Body of pancreas (tissue), 4 donors: ENCODE data around the gene PNMT. TPM values are rescaled to one million over a fixed set of nuclear protein-coding genes. Genes with fewer than 3 reads are reported as not detected.

Source experiments
- ATAC-seq: fragments of 150-250 bp; one replicate; pipeline ENCODE4 v1.9.1; 2016
- DNase-seq, 4 donors: peaks; one replicate each; pipeline ENCODE4 v3.0.0-alpha.2; 2019
- H3K27ac ChIP-seq, 4 donors: fragments of 200-600 bp; sonication (generic); 1 replicate in 3 of 4; 2 replicates in 1 of 4; pipeline versions ENCODE4 v1.5.1 to v1.6.1; 2016 to 2019; ENCODE audit warnings: mild to moderate bottlenecking in 1 of 4, mixed read lengths in 1 of 4, moderate library complexity in 1 of 4
- H3K27me3 ChIP-seq, 2 donors: fragments of 200-600 bp; sonication (generic); one replicate each; pipeline ENCODE4 v1.6.0; 2016; ENCODE audit warnings: mild to moderate bottlenecking in 1 of 2
- H3K36me3 ChIP-seq, 2 donors: fragments of 200-600 bp; sonication (generic); replicated peaks in 1 of 2; 2 replicates each; pipeline ENCODE4 v1.5.1; 2016; ENCODE audit warnings: low read depth in 2 of 2; ENCODE audit not compliant: insufficient read depth in 1 of 2
- H3K4me1 ChIP-seq: fragments of 200-600 bp; sonication (generic); one replicate; pipeline ENCODE4 v1.6.0; 2016
- H3K4me3 ChIP-seq, 2 donors: fragments of 200-600 bp; sonication (generic); 1 replicate in 1 of 2; 2 replicates in 1 of 2; pipeline ENCODE4 v1.5.1; 2016 to 2019
- H3K9me3 ChIP-seq, 3 donors: fragments of 200-600 bp; sonication (generic); 1 replicate in 2 of 3; 2 replicates in 1 of 3; pipeline ENCODE4 v1.5.1; 2016
- POLR2A ChIP-seq, 3 donors: fragments of 450-650 bp; IDR thresholded peaks; one replicate each; pipeline ENCODE4 v1.6.1; 2016; ENCODE audit warnings: antibody characterized with exemption in 3 of 3, mild to moderate bottlenecking in 2 of 3
- WGBS, 2 donors: methylation state at CpG; one replicate each; pipeline ENCODE4 v1.1.5; 2017; 5-methylcytosine and 5-hydroxymethylcytosine counted together
- intact Hi-C: fragments of 100-400 bp; cut with DNase I; formaldehyde crosslinking; loops from one replicate; pipeline ENCODE4 v1.15.1; 2023
- total RNA-seq, 2 donors: library from RNA; depleted of rRNA; stranded (reverse); fragments of >200 nt; gene quantifications; one replicate each; pipeline ENCODE4 v1.1.0, GENCODE V29; 2016
- TF ChIP-seq, protein P1 (sequence below), 7 experiments: fragments of 450-650 bp in 4 of 7; fragments of 200-600 bp in 3 of 7; sonication (generic) in 3 of 7; IDR thresholded peaks; one replicate each; pipeline ENCODE4 v1.5.1; 2016 to 2019; ENCODE audit warnings: antibody characterized with exemption in 7 of 7

Gene PNMT
- total RNA-seq, 2 donors from 2014 or later: 1.3 to 2.6 TPM

DNA sequence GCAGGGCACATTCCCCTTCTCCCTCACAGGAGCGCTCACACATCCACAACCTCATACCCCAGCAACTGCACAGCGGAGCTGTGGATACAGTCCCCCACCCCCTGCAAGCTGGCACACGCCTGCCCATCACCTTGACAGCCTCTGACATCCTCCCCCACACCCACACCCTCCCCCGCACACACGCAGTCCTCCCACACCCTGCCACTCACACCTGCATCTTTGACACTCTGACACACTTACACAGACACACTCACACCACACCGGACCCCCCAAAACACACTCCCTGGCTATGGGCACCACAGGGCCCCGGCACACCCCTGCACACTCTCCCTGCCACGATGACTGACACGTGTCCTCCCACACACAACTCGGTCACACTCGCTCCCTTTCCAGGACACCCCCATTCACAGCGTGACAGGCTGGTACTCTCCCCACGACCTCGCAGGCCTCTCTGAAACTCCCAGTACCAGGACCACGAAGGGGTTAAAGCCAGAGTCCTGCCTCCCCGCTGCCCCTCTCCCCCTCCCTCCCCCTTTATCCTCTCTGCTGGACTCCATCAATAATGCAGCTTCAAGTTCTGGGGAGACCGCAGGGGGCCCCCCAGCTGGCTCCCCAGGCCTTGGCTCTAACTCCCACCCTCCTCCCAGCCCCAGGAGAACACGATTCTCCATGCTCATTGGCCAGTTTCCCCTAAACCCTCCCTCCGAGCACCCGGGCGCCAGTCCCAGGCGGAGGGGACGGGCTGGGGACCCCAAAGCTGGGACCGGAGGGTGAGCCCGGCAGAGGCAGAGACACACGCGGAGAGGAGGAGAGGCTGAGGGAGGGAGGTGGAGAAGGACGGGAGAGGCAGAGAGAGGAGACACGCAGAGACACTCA lies 41.8 kb upstream of the PNMT start, which contains the start of gene PPP1R1B:
Gene PPP1R1B, plus strand, starts transcription at position 782 of the 876 bp plus-strand sequence. CDS start 441 bp downstream, outside the sequence.
- peak within 1 kb of the TSS; percentile 2 to 18 for H3K4me3 ChIP-seq
- intact Hi-C loops: no loop called here
- peak in 2 of 3 donors; percentile 57 to 70 for TF ChIP-seq POLR2A (IDR thresholded peaks at IDR 0.05)
- TF ChIP-seq, protein P1, sequence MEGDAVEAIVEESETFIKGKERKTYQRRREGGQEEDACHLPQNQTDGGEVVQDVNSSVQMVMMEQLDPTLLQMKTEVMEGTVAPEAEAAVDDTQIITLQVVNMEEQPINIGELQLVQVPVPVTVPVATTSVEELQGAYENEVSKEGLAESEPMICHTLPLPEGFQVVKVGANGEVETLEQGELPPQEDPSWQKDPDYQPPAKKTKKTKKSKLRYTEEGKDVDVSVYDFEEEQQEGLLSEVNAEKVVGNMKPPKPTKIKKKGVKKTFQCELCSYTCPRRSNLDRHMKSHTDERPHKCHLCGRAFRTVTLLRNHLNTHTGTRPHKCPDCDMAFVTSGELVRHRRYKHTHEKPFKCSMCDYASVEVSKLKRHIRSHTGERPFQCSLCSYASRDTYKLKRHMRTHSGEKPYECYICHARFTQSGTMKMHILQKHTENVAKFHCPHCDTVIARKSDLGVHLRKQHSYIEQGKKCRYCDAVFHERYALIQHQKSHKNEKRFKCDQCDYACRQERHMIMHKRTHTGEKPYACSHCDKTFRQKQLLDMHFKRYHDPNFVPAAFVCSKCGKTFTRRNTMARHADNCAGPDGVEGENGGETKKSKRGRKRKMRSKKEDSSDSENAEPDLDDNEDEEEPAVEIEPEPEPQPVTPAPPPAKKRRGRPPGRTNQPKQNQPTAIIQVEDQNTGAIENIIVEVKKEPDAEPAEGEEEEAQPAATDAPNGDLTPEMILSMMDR (IDR thresholded peaks at IDR 0.05): no peak
- peak in 2 of 4 donors; percentile 36 to 47 for DNase-seq
- no peaks in the 10 kb centered on the region for H3K36me3 ChIP-seq
- peaks cover 76% of the 10 kb centered on the region for H3K4me1 ChIP-seq
- H3K9me3 ChIP-seq: no peaks in the 10 kb centered on the region
- peaks cover 0 to 11% of the 10 kb centered on the region in 2 donors for H3K27me3 ChIP-seq
- 12% methylated on average over 27 to 28 of the region's 29 CpGs for WGBS, 2 donors
- ATAC-seq: peak; percentile 16
- H3K27ac ChIP-seq: peak within 1 kb of the TSS; percentile 58 to 87 (median 78)

GRCh38 chr17:39627047-39627711 lies 41.1 kb upstream of the PNMT start:
- Histone ChIP-seq H3K4me3 (peak overlapping the region; percentile 2 to 18), H3K4me1 (peaks cover 74% of the 10 kb centered on the region), H3K27ac (peak overlapping the region; percentile 58 to 87 (median 78)), H3K36me3 (no peaks in the 10 kb centered on the region), H3K9me3 (no peaks in the 10 kb centered on the region), H3K27me3 (peaks cover 0 to 11% of the 10 kb centered on the region in 2 donors)
- no peak for ATAC-seq
- 9 to 11% methylated on average over 16 to 52 of the region's 72 CpGs for WGBS, 2 donors
- DNase-seq: no peak
- intact Hi-C loops: no loop called here
- TF ChIP-seq, protein P1 (IDR thresholded peaks at IDR 0.05): no peak
- TF ChIP-seq POLR2A (IDR thresholded peaks at IDR 0.05): no peak

GRCh38 chr17:39627712-39628516 lies 40.3 kb upstream of the PNMT start:
- Histone ChIP-seq H3K4me3 (peak overlapping the region in 1 of 2 donors; percentile 2), H3K36me3 (no peaks in the 10 kb centered on the region), H3K27ac (peak overlapping the region; percentile 58 to 87 (median 78)), H3K27me3 (peaks cover 0 to 11% of the 10 kb centered on the region in 2 donors), H3K4me1 (peaks cover 69% of the 10 kb centered on the region), H3K9me3 (no peaks in the 10 kb centered on the region)
- TF ChIP-seq POLR2A (IDR thresholded peaks at IDR 0.05): peak in 1 of 3 donors; percentile 47
- TF ChIP-seq, protein P1 (IDR thresholded peaks at IDR 0.05): no peak
- intact Hi-C loops: no loop called here
- 40 to 47% methylated on average over 10 to 16 of the region's 16 CpGs for WGBS, 2 donors
- DNase-seq: no peak
- no peak for ATAC-seq

DNA sequence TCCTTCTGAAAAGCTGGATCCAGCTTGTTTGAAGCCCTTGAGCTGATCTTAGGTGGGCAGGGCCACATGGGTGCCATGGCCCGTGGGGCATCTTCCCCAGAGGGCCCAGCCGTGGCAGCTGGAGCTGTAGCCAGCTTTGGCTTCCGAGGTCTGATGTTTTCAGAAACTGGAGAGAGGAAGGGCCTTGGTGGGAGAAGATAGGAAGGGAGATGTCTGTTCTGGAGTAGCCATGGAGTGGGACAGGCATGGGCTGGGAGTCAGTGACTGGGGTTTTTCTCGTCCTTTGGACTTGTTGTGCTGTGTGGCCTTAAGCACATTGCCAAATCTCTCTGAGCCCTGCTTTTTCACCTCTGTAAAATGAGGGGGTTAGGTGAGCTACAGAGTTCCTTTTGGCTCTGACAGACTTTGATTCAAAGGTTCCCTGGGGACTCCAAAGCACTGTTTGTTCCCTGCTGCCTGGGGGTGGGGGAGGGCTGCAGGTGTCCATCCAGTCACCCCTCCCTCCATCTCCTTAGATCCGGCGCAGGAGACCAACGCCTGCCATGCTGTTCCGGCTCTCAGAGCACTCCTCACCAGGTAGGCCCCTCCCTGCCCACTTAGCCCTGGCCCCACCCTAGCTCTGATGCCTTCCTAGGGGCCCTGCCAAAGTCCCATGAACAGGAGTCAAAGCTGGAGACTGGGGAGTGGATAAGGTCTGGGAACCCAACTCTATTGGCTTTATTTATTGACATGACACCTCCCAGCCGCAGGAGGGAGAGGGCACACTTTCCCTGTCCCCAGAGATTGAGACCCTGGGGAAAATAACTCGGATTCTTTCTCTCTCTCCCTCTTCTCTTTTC lies 39.4 kb upstream of the PNMT start:
- no peak overlapping the region for H3K4me3 ChIP-seq

More for the DNA sequence above, 39.4 kb upstream of the PNMT start:
- DNase-seq (peak in 3 of 4 donors; percentile 22 to 51 (median 45)), ATAC-seq (peak; percentile 5)
- Histone ChIP-seq H3K27ac (peak overlapping the region in 3 of 4 donors; percentile 70 to 87 (median 85)), H3K4me1 (peaks cover 70% of the 10 kb centered on the region), H3K36me3 (no peaks in the 10 kb centered on the region), H3K27me3 (peaks cover 0 to 11% of the 10 kb centered on the region in 2 donors), H3K9me3 (no peaks in the 10 kb centered on the region)
- WGBS, 2 donors: 43 to 56% methylated on average over 8 to 10 of the region's 10 CpGs
- intact Hi-C loops: no loop called here
- TF ChIP-seq, protein P1 (IDR thresholded peaks at IDR 0.05): no peak
- no peak for TF ChIP-seq POLR2A (IDR thresholded peaks at IDR 0.05)
